Upper lobe of left lung (tissue), 6 donors: ENCODE data around the gene LRRIQ4. TPM values are rescaled to one million over a fixed set of nuclear protein-coding genes. Genes with fewer than 3 reads are reported as not detected.

ENCODE experiments used
- ATAC-seq, 2 donors: fragments of 200-7000 bp; cut with Tn5 transposase; one replicate each; pipeline ENCODE4 v1.9.1; 2022; ENCODE audit warnings: mild to moderate bottlenecking in 2 of 2, moderate library complexity in 2 of 2; ENCODE audit not compliant: low FRiP score in 2 of 2
- DNase-seq, 2 donors: peaks; one replicate each; pipeline ENCODE4 v3.0.0-alpha.2; 2019 to 2020
- H3K27ac ChIP-seq, 4 donors: fragments of 200-600 bp; sonication (generic); one replicate each; pipeline ENCODE4 v1.5.1; 2016 to 2019
- H3K27me3 ChIP-seq, 4 donors: fragments of 200-600 bp; sonication (generic); one replicate each; pipeline ENCODE4 v1.5.1; 2017 to 2019
- H3K36me3 ChIP-seq, 4 donors: fragments of 200-600 bp; sonication (generic); one replicate each; pipeline ENCODE4 v1.5.1; 2016 to 2019
- H3K4me1 ChIP-seq, 4 donors: fragments of 200-600 bp; sonication (generic); one replicate each; pipeline ENCODE4 v1.5.1; 2018 to 2019
- H3K4me3 ChIP-seq, 4 donors: fragments of 200-600 bp; sonication (generic); one replicate each; pipeline ENCODE4 v1.5.1; 2017 to 2019; ENCODE audit warnings: mild to moderate bottlenecking in 2 of 4, moderate library complexity in 1 of 4
- H3K9me3 ChIP-seq, 4 donors: fragments of 200-600 bp; sonication (generic); one replicate each; pipeline ENCODE4 v1.5.1; 2018 to 2019
- CTCF ChIP-seq, 6 experiments: fragments of 450-650 bp in 4 of 6; fragments of 200-600 bp in 2 of 6; sonication (generic) in 2 of 6; IDR thresholded peaks; one replicate each; pipeline ENCODE4 v1.5.1; 2016 to 2019; ENCODE audit warnings: antibody characterized with exemption in 6 of 6
- EP300 ChIP-seq, 4 donors: sonication (generic); formaldehyde crosslinking; IDR thresholded peaks; one replicate each; pipeline ENCODE4 v1.5.1; 2017; ENCODE audit warnings: antibody characterized with exemption in 4 of 4, control low read depth in 2 of 4
- POLR2A ChIP-seq, 4 donors: fragments of 450-650 bp; IDR thresholded peaks; one replicate each; pipeline ENCODE4 v1.5.1; 2016 to 2017; ENCODE audit warnings: antibody characterized with exemption in 4 of 4, mild to moderate bottlenecking in 2 of 4
- POLR2AphosphoS5 ChIP-seq, 2 donors: sonication (generic); formaldehyde crosslinking; IDR thresholded peaks; one replicate each; pipeline ENCODE4 v1.5.1; 2017; ENCODE audit warnings: antibody characterized with exemption in 2 of 2
- WGBS, 2 donors: methylation state at CpG; one replicate each; pipeline ENCODE4 v1.1.5; 2017 to 2018; 5-methylcytosine and 5-hydroxymethylcytosine counted together
- total RNA-seq, 6 donors: library from RNA; depleted of rRNA in 4 of 6; stranded (reverse); fragments of >200 nt in 4 of 6; gene quantifications; one replicate each; pipeline versions ENCODE4 v1.1.0 to v1.2.1, GENCODE V29; 2016 to 2021
- donor health status: DM: no; HTN: no; CAD: no; lungs with moderate emphysema.
- donor health status: DM: no; HTN: yes; CAD: no; lungs with severe emphysema.

The LRRIQ4 gene
- total RNA-seq, 6 donors from 2014 or later, result 0.22 to 0.24 TPM; not detected in 4

GRCh38 chr3:169772897-169773816 is 39.5 kb upstream of the LRRIQ4 start, which contains the start of gene MYNN:
TSS of gene MYNN (plus strand) at chr3:169773396. CDS start at chr3:169774296, 900 bp downstream.
- ATAC-seq, result peak; percentile 96 to 98
- peaks cover 15 to 27% (median 23%) of the 10 kb centered on the region in 4 donors for H3K4me1 ChIP-seq
- H3K4me3 ChIP-seq, result peak within 1 kb of the TSS; percentile 69 to 84 (median 78)
- H3K27ac ChIP-seq, result peak within 1 kb of the TSS; percentile 98 to 100 (median 98)
- DNase-seq, result peak; percentile 93 to 96
- H3K36me3 ChIP-seq, result peaks cover 0 to 31% (median 10%) of the 10 kb centered on the region in 4 donors
- 1% methylated on average over 20 to 50 of the region's 61 CpGs for WGBS, 2 donors
- no peaks in the 10 kb centered on the region for H3K27me3 ChIP-seq
- TF ChIP-seq POLR2AphosphoS5 (IDR thresholded peaks at IDR 0.05), result peak; percentile 100
- peak in 1 of 4 donors; percentile 70 for TF ChIP-seq EP300 (IDR thresholded peaks at IDR 0.05)
- TF ChIP-seq POLR2A (IDR thresholded peaks at IDR 0.05), result peak; percentile 97 to 100 (median 99)
- peak in 2 of 6 experiments; percentile 6 to 18 for TF ChIP-seq CTCF (IDR thresholded peaks at IDR 0.05)
- no peaks in the 10 kb centered on the region for H3K9me3 ChIP-seq

GRCh38 chr3:169774186-169774585 is 38.5 kb upstream of the LRRIQ4 start:
- Histone ChIP-seq H3K9me3 (no peaks in the 10 kb centered on the region), H3K36me3 (peaks cover 0 to 42% (median 16%) of the 10 kb centered on the region in 4 donors), H3K4me1 (peaks cover 15 to 27% (median 23%) of the 10 kb centered on the region in 4 donors), H3K27me3 (no peaks in the 10 kb centered on the region), H3K27ac (peak overlapping the region in 3 of 4 donors; percentile 98 to 100 (median 98)), H3K4me3 (peak overlapping the region in 3 of 4 donors; percentile 69 to 78 (median 77))
- ATAC-seq (no peak), DNase-seq (no peak)
- TF ChIP-seq CTCF (IDR thresholded peaks at IDR 0.05) (no peak), EP300 (IDR thresholded peaks at IDR 0.05) (no peak), POLR2A (IDR thresholded peaks at IDR 0.05) (no peak), POLR2AphosphoS5 (IDR thresholded peaks at IDR 0.05) (no peak)
- 42 to 53% methylated on average over 5 of the region's 5 CpGs for WGBS, 2 donors

GRCh38 chr3:169777822-169778221 is 34.8 kb upstream of the LRRIQ4 start:
- no peak for TF ChIP-seq POLR2A (IDR thresholded peaks at IDR 0.05)
- no peak for TF ChIP-seq POLR2AphosphoS5 (IDR thresholded peaks at IDR 0.05)
- TF ChIP-seq CTCF (IDR thresholded peaks at IDR 0.05), result no peak
- TF ChIP-seq EP300 (IDR thresholded peaks at IDR 0.05), result no peak
- H3K27me3 ChIP-seq, result no peaks in the 10 kb centered on the region
- no peak for ATAC-seq
- WGBS, 2 donors, result 69 to 95% methylated on average over 4 of the region's 4 CpGs
- no peak for DNase-seq
- no peak overlapping the region for H3K4me3 ChIP-seq
- H3K36me3 ChIP-seq, result peaks cover 27 to 78% (median 47%) of the 10 kb centered on the region in 4 donors
- H3K4me1 ChIP-seq, result peaks cover 15 to 32% (median 23%) of the 10 kb centered on the region in 4 donors
- H3K27ac ChIP-seq, result no peak overlapping the region
- no peaks in the 10 kb centered on the region for H3K9me3 ChIP-seq

- ATAC-seq (no peak), DNase-seq (no peak)
- Histone ChIP-seq H3K4me1 (peaks cover 0 to 12% (median 5%) of the 10 kb centered on the region in 4 donors), H3K27ac (no peak overlapping the region), H3K9me3 (no peaks in the 10 kb centered on the region), H3K36me3 (peaks cover 38 to 94% (median 65%) of the 10 kb centered on the region in 4 donors), H3K4me3 (no peak overlapping the region), H3K27me3 (no peaks in the 10 kb centered on the region)
- no peak for TF ChIP-seq POLR2A (IDR thresholded peaks at IDR 0.05)
- TF ChIP-seq CTCF (IDR thresholded peaks at IDR 0.05), result no peak
- WGBS, 2 donors, result 42 to 48% methylated on average over 2 of the region's 2 CpGs
Observed at GRCh38 chr3:169780742-169781141, 31.9 kb upstream of the LRRIQ4 start.
